LNCaP clone FGC (cell line): Measurements from ENCODE around the gene RPS6KB2.

Source experiments
- DNase-seq: peaks from one replicate; pipeline ENCODE4 v3.0.0-alpha.2; 2011; ENCODE audit warnings: low read depth
- H3K4me3 ChIP-seq: 2 replicates; pipeline ENCODE4 v1.5.1; 2011; ENCODE audit warnings: mild to moderate bottlenecking, low read depth, low read length, control low read depth
- CTCF ChIP-seq: IDR thresholded peaks from 2 replicates; pipeline ENCODE4 v1.5.1; 2012; ENCODE audit warnings: mild to moderate bottlenecking; ENCODE audit not compliant: control insufficient read depth, insufficient read depth; ENCODE audit errors: extremely low read depth

The RPS6KB2 gene

GRCh38 chr11:67428052-67429001 lies at the start of gene RPS6KB2:
RPS6KB2 (plus strand) TSS chr11:67428494; CDS start chr11:67428546, 52 bp downstream.
- 0 out of 2 replicates have a peak, but pooled peaks have one; percentile 7 for TF ChIP-seq CTCF
- H3K4me3 ChIP-seq: peak within 1 kb of the TSS; percentile 74
- peak; percentile 91 for DNase-seq

GRCh38 chr11:67378544-67378943 lies 49.8 kb upstream of the RPS6KB2 start:
- TF ChIP-seq CTCF: no peak
- DNase-seq: no peak
- H3K4me3 ChIP-seq: no peak overlapping the region

GRCh38 chr11:67379061-67380058 lies 48.9 kb upstream of the RPS6KB2 start:
- no peak overlapping the region for H3K4me3 ChIP-seq
- no peak for TF ChIP-seq CTCF
- no peak for DNase-seq

- H3K4me3 ChIP-seq: no peak overlapping the region
- TF ChIP-seq CTCF: no peak
- no peak for DNase-seq
Measured at GRCh38 chr11:67381244-67381972, 46.9 kb upstream of the RPS6KB2 start.

- H3K4me3 ChIP-seq: no peak overlapping the region
- TF ChIP-seq CTCF: peak; percentile 97
- DNase-seq: no peak
Measured at GRCh38 chr11:67382276-67383136, 45.8 kb upstream of the RPS6KB2 start.

GRCh38 chr11:67384851-67385366 lies 43.4 kb upstream of the RPS6KB2 start:
- H3K4me3 ChIP-seq: no peak overlapping the region
- no peak for DNase-seq
- TF ChIP-seq CTCF: no peak
